HEK293 (cell line): ENCODE results near the gene PIK3R3.

Source experiments
- KLF10 ChIP-seq: fragments of 450-650 bp; IDR thresholded peaks from 2 replicates; pipeline ENCODE4 v1.5.1; 2018; ENCODE audit warnings: missing biosample characterization, mild to moderate bottlenecking, missing genetic modification characterization
- TRIM28 ChIP-seq: IDR thresholded peaks from 2 replicates; pipeline ENCODE4 v1.6.1; 2011; ENCODE audit warnings: low read length, control low read depth, borderline replicate concordance
- ZNF664 ChIP-seq: fragments of 450-650 bp; formaldehyde crosslinking; IDR thresholded peaks from 2 replicates; pipeline ENCODE4 v1.5.1; 2016; ENCODE audit warnings: missing biosample characterization, missing genetic modification characterization
- TF ChIP-seq, protein P1 (sequence below): fragments of 450-650 bp; formaldehyde crosslinking; IDR thresholded peaks from 2 replicates; pipeline ENCODE4 v1.5.1; 2016; ENCODE audit warnings: missing biosample characterization, missing genetic modification characterization

DNA sequence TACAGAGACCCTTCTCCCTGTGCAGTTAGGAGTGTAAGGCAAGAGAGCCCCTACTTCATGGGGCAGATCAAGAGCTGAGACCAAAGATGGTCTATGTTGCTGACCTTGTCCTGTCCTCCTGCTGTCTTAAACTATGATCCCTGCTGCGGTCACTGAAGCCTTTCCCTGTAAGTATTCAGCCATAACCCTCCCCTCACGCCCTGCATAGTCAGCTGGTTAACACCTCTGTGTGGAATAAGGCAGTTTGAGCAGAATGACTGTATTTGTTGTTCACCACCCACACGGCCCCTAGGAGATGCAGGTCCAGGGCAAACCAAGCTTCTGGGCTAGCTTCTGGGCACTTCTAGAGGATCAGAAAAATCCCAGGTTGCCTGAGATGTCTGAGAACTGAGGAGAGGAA is 42.8 kb upstream of the PIK3R3 start:
- TF ChIP-seq KLF10 (tag by site-specific recombination): no peak
- TF ChIP-seq, protein P1, sequence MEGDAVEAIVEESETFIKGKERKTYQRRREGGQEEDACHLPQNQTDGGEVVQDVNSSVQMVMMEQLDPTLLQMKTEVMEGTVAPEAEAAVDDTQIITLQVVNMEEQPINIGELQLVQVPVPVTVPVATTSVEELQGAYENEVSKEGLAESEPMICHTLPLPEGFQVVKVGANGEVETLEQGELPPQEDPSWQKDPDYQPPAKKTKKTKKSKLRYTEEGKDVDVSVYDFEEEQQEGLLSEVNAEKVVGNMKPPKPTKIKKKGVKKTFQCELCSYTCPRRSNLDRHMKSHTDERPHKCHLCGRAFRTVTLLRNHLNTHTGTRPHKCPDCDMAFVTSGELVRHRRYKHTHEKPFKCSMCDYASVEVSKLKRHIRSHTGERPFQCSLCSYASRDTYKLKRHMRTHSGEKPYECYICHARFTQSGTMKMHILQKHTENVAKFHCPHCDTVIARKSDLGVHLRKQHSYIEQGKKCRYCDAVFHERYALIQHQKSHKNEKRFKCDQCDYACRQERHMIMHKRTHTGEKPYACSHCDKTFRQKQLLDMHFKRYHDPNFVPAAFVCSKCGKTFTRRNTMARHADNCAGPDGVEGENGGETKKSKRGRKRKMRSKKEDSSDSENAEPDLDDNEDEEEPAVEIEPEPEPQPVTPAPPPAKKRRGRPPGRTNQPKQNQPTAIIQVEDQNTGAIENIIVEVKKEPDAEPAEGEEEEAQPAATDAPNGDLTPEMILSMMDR (tag by site-specific recombination): no peak
- TF ChIP-seq ZNF664 (tag by site-specific recombination): no peak
- no peak for TF ChIP-seq TRIM28
